ENCODE measurements around the gene PDIA4. TPM values are rescaled to one million over a fixed set of nuclear protein-coding genes. Genes with fewer than 3 reads are reported as not detected.

PDIA4 gene
- polyA plus RNA-seq, 1 experiment, result 173 TPM

- Histone ChIP-seq H3K4me3 (ENCODE audit: low read depth, low read length) (no peak overlapping the region), H3K27me3 (ENCODE audit: control insufficient read depth, insufficient read depth, low read length) (no peaks in the 10 kb centered on the region), H3K36me3 (ENCODE audit: control insufficient read depth, insufficient read depth, low read length) (peaks cover 38% of the 10 kb centered on the region)
- DNase-seq (ENCODE audit: low read depth), result no peak
- peak; percentile 25; the same call in 1 of the 2 replicates for TF ChIP-seq CTCF (IDR thresholded peaks at IDR 0.05; ENCODE audit: insufficient read depth, low read depth, low read length)
- CTCF ChIA-PET, result interaction anchor here (0.9 to 6.5 kb wide), 8 partner anchors 14 to 90 kb away, joined by 3 to 59 read pairs (median 4); no protein-coding TSS in a partner anchor
- POLR2A ChIA-PET, result no interaction called here
Observed at GRCh38 chr7:149007611-149008010, 20.7 kb downstream of the PDIA4 start.

GRCh38 chr7:149007146-149007545, 21.2 kb downstream of the PDIA4 start:
- POLR2A ChIA-PET, result interaction anchor here (0.6 kb wide), 1 partner anchor 20 kb away, joined by 4 read pairs; no protein-coding TSS in a partner anchor
- no peaks in the 10 kb centered on the region for H3K27me3 ChIP-seq (ENCODE audit: control insufficient read depth, insufficient read depth, low read length)
- TF ChIP-seq CTCF (IDR thresholded peaks at IDR 0.05; ENCODE audit: insufficient read depth, low read depth, low read length), result no peak
- CTCF ChIA-PET, result interaction anchor here (0.9 to 6.5 kb wide), 8 partner anchors 15 to 90 kb away, joined by 3 to 59 read pairs (median 4); no protein-coding TSS in a partner anchor
- DNase-seq (ENCODE audit: low read depth), result no peak
- H3K4me3 ChIP-seq (ENCODE audit: low read depth, low read length), result no peak overlapping the region
- H3K36me3 ChIP-seq (ENCODE audit: control insufficient read depth, insufficient read depth, low read length), result peaks cover 35% of the 10 kb centered on the region

- no peak for TF ChIP-seq CTCF (IDR thresholded peaks at IDR 0.05; ENCODE audit: insufficient read depth, low read depth, low read length)
- no peak overlapping the region for H3K4me3 ChIP-seq (ENCODE audit: low read depth, low read length)
- ChIA-PET POLR2A (interaction anchor here (0.6 kb wide), 1 partner anchor 20 kb away, joined by 4 read pairs; no protein-coding TSS in a partner anchor), CTCF (interaction anchor here (1.0 to 6.5 kb wide), 12 partner anchors 10 to 120 kb away, joined by 3 to 59 read pairs (median 8); partner anchors contain the start of genes PDIA4 and ZNF425)
- H3K36me3 ChIP-seq (ENCODE audit: control insufficient read depth, insufficient read depth, low read length), result peaks cover 32% of the 10 kb centered on the region
- no peak for DNase-seq (ENCODE audit: low read depth)
- H3K27me3 ChIP-seq (ENCODE audit: control insufficient read depth, insufficient read depth, low read length), result no peaks in the 10 kb centered on the region
Observed at GRCh38 chr7:149006345-149006725, 22.0 kb downstream of the PDIA4 start.

GRCh38 chr7:149005427-149006344, 22.6 kb downstream of the PDIA4 start:
- Histone ChIP-seq H3K4me3 (ENCODE audit: low read depth, low read length) (no peak overlapping the region), H3K27me3 (ENCODE audit: control insufficient read depth, insufficient read depth, low read length) (no peaks in the 10 kb centered on the region), H3K36me3 (ENCODE audit: control insufficient read depth, insufficient read depth, low read length) (peaks cover 31% of the 10 kb centered on the region)
- no peak for DNase-seq (ENCODE audit: low read depth)
- CTCF ChIA-PET, result interaction anchor here (0.5 to 6.5 kb wide), 21 partner anchors 8 to 120 kb away, joined by 3 to 59 read pairs (median 4); partner anchors contain the start of genes PDIA4 and ZNF425
- TF ChIP-seq CTCF (IDR thresholded peaks at IDR 0.05; ENCODE audit: insufficient read depth, low read depth, low read length), result peak; percentile 85
- POLR2A ChIA-PET, result no interaction called here
